ENCODE data around the gene GVQW3. TPM values are rescaled to one million over a fixed set of nuclear protein-coding genes. Genes with fewer than 3 reads are reported as not detected.

The GVQW3 gene
- total and polyA plus RNA-seq, 2 of the 13 experiments (the other 11 are each of a cell fraction or from before 2014, with no cell fraction given) = 5.0 to 5.6 TPM

DNA sequence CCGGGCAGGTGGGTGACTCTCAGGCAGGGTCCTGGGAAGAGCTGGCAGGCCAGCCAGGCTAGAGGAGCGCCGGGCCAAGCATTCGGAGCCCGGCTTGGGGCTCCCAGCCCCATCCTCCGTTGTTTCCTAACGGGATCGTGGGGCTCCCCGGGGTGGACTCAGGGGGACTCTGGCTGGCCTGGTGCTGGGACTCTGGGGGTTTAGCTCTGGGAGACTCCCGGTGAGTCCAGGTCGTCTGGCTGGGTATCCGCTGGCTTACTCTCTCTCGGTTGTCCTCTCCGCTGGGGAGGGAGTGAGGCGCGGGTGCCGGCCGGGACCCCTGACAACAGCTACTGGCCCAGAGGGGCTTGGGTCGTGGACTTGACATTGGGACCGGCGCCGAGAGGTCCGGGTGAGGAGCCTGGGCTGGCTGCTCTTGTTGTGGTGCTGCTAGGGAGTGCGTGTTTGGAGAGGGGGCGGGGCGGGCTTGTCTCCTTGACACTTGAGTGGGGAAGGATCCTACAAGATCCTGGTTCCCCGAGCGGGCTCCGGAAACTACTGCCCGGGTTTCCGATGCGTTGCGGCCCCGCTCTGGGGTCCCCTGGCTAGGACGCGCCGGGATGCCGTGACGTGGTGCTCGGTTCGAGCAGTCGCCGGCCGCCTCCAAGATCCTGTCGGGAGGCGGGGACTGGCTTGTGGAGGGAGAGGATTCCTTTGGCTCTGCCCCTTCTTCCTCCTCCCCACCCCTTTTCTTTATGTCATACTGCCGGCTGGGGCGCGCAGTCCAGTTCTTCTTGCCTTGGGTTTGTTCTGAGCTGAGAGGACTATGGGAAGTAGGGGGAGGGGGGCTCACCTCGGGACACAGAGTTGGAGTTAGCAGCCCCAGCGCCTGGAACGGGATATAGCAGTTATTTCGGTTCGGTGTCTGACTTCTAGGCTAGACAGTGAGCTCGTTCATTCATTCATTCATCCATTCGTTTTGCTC, 64.3 kb downstream of the GVQW3 start (continued):
- TF ChIP-seq, protein P1, sequence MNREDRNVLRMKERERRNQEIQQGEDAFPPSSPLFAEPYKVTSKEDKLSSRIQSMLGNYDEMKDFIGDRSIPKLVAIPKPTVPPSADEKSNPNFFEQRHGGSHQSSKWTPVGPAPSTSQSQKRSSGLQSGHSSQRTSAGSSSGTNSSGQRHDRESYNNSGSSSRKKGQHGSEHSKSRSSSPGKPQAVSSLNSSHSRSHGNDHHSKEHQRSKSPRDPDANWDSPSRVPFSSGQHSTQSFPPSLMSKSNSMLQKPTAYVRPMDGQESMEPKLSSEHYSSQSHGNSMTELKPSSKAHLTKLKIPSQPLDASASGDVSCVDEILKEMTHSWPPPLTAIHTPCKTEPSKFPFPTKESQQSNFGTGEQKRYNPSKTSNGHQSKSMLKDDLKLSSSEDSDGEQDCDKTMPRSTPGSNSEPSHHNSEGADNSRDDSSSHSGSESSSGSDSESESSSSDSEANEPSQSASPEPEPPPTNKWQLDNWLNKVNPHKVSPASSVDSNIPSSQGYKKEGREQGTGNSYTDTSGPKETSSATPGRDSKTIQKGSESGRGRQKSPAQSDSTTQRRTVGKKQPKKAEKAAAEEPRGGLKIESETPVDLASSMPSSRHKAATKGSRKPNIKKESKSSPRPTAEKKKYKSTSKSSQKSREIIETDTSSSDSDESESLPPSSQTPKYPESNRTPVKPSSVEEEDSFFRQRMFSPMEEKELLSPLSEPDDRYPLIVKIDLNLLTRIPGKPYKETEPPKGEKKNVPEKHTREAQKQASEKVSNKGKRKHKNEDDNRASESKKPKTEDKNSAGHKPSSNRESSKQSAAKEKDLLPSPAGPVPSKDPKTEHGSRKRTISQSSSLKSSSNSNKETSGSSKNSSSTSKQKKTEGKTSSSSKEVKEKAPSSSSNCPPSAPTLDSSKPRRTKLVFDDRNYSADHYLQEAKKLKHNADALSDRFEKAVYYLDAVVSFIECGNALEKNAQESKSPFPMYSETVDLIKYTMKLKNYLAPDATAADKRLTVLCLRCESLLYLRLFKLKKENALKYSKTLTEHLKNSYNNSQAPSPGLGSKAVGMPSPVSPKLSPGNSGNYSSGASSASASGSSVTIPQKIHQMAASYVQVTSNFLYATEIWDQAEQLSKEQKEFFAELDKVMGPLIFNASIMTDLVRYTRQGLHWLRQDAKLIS (CRISPR knock-in tag; IDR thresholded peaks at IDR 0.05) = no peak
- 0 out of 2 replicates have a peak, but pooled peaks have one; percentile 84 for TF ChIP-seq ZNF615 (CRISPR knock-in tag; IDR thresholded peaks at IDR 0.05; ENCODE audit: borderline replicate concordance)
- TF ChIP-seq, protein P2, sequence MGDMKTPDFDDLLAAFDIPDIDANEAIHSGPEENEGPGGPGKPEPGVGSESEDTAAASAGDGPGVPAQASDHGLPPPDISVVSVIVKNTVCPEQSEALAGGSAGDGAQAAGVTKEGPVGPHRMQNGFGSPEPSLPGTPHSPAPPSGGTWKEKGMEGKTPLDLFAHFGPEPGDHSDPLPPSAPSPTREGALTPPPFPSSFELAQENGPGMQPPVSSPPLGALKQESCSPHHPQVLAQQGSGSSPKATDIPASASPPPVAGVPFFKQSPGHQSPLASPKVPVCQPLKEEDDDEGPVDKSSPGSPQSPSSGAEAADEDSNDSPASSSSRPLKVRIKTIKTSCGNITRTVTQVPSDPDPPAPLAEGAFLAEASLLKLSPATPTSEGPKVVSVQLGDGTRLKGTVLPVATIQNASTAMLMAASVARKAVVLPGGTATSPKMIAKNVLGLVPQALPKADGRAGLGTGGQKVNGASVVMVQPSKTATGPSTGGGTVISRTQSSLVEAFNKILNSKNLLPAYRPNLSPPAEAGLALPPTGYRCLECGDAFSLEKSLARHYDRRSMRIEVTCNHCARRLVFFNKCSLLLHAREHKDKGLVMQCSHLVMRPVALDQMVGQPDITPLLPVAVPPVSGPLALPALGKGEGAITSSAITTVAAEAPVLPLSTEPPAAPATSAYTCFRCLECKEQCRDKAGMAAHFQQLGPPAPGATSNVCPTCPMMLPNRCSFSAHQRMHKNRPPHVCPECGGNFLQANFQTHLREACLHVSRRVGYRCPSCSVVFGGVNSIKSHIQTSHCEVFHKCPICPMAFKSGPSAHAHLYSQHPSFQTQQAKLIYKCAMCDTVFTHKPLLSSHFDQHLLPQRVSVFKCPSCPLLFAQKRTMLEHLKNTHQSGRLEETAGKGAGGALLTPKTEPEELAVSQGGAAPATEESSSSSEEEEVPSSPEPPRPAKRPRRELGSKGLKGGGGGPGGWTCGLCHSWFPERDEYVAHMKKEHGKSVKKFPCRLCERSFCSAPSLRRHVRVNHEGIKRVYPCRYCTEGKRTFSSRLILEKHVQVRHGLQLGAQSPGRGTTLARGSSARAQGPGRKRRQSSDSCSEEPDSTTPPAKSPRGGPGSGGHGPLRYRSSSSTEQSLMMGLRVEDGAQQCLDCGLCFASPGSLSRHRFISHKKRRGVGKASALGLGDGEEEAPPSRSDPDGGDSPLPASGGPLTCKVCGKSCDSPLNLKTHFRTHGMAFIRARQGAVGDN (CRISPR knock-in tag; IDR thresholded peaks at IDR 0.05) = peak; percentile 44
- TF ChIP-seq, protein P3, sequence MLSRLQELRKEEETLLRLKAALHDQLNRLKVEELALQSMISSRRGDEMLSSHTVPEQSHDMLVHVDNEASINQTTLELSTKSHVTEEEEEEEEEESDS (CRISPR knock-in tag; IDR thresholded peaks at IDR 0.05; ENCODE audit: borderline replicate concordance) = no peak
- TF ChIP-seq RFXAP (CRISPR knock-in tag; IDR thresholded peaks at IDR 0.05; ENCODE audit: borderline replicate concordance) = no peak
- no peak for TF ChIP-seq SP2 (CRISPR knock-in tag; IDR thresholded peaks at IDR 0.05)
- no peak for TF ChIP-seq SMAD1 (CRISPR knock-in tag; IDR thresholded peaks at IDR 0.05; ENCODE audit: borderline replicate concordance, low read depth)
- TF ChIP-seq KAT2B (IDR thresholded peaks at IDR 0.05; ENCODE audit: borderline replicate concordance, low read depth, low read length) = no peak
- TF ChIP-seq ZNF136 (CRISPR knock-in tag; IDR thresholded peaks at IDR 0.05; ENCODE audit: low read depth) = no peak
- no peak for TF ChIP-seq MBD4 (IDR thresholded peaks at IDR 0.05; ENCODE audit: borderline replicate concordance, low read length)
- TF ChIP-seq EHMT2 (IDR thresholded peaks at IDR 0.05; ENCODE audit: borderline replicate concordance, low read depth, low read length) = no peak
- TF ChIP-seq, protein P4, sequence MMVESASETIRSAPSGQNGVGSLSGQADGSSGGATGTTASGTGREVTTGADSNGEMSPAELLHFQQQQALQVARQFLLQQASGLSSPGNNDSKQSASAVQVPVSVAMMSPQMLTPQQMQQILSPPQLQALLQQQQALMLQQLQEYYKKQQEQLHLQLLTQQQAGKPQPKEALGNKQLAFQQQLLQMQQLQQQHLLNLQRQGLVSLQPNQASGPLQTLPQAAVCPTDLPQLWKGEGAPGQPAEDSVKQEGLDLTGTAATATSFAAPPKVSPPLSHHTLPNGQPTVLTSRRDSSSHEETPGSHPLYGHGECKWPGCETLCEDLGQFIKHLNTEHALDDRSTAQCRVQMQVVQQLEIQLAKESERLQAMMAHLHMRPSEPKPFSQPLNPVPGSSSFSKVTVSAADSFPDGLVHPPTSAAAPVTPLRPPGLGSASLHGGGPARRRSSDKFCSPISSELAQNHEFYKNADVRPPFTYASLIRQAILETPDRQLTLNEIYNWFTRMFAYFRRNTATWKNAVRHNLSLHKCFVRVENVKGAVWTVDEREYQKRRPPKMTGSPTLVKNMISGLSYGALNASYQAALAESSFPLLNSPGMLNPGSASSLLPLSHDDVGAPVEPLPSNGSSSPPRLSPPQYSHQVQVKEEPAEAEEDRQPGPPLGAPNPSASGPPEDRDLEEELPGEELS (CRISPR knock-in tag; IDR thresholded peaks at IDR 0.05) = no peak
- TF ChIP-seq RARG (CRISPR knock-in tag; IDR thresholded peaks at IDR 0.05; ENCODE audit: low read depth) = no peak
- TF ChIP-seq ZNF614 (CRISPR knock-in tag; IDR thresholded peaks at IDR 0.05; ENCODE audit: borderline replicate concordance) = no peak
- no peak for TF ChIP-seq ZNF557 (CRISPR knock-in tag; IDR thresholded peaks at IDR 0.05)
- no peak for TF ChIP-seq SMAD9 (CRISPR knock-in tag; IDR thresholded peaks at IDR 0.05)
- TF ChIP-seq SNRNP70 (IDR thresholded peaks at IDR 0.05; ENCODE audit: low read depth, low read length) = no peak
- TF ChIP-seq ZNF138 (CRISPR knock-in tag; IDR thresholded peaks at IDR 0.05; ENCODE audit: low read depth) = 0 out of 2 replicates have a peak, but pooled peaks have one; percentile 27
